Mesenchymal stem cell (in vitro differentiated cells and primary cell): Measurements from ENCODE around the gene FMN1.

ENCODE experiments used
- DNase-seq: peaks from one replicate; pipeline ENCODE4 v3.0.0-alpha.2; 2013
- H2AFZ ChIP-seq: one replicate; pipeline ENCODE4 v1.6.1; 2013; ENCODE audit warnings: low read depth, mild to moderate bottlenecking, control low read depth, inconsistent platforms, low read length, moderate library complexity
- H2AK5ac ChIP-seq: 2 replicates; pipeline ENCODE4 v1.6.1; 2013; ENCODE audit warnings: low read length, moderate library complexity, mild to moderate bottlenecking, inconsistent platforms; ENCODE audit not compliant: severe bottlenecking
- H2BK120ac ChIP-seq: one replicate; pipeline ENCODE4 v1.6.1; 2013; ENCODE audit warnings: low read depth, mild to moderate bottlenecking, inconsistent platforms, low read length, moderate library complexity
- H2BK12ac ChIP-seq, 2 experiments: one replicate each; pipeline ENCODE4 v1.6.1; 2013; ENCODE audit warnings: inconsistent platforms in 2 of 2, low read length in 2 of 2, mild to moderate bottlenecking in 2 of 2, moderate library complexity in 2 of 2, control low read depth in 1 of 2
- H2BK15ac ChIP-seq: one replicate; pipeline ENCODE4 v1.6.1; 2013; ENCODE audit warnings: mild to moderate bottlenecking, low read depth, inconsistent platforms; ENCODE audit not compliant: poor library complexity, severe bottlenecking
- H2BK5ac ChIP-seq: 2 replicates; pipeline ENCODE4 v1.6.1; 2013; ENCODE audit warnings: low read depth, mild to moderate bottlenecking, low read length, control low read depth, inconsistent platforms; ENCODE audit not compliant: poor library complexity, severe bottlenecking
- H3K14ac ChIP-seq, 2 experiments: one replicate each; pipeline ENCODE4 v1.6.1; 2013; ENCODE audit warnings: inconsistent platforms in 2 of 2, low read length in 2 of 2, control low read depth in 1 of 2, mild to moderate bottlenecking in 1 of 2, moderate library complexity in 1 of 2
- H3K18ac ChIP-seq, 2 experiments: one replicate each; pipeline ENCODE4 v1.6.1; 2013; ENCODE audit warnings: inconsistent platforms in 2 of 2, low read length in 2 of 2, control low read depth in 1 of 2, low read depth in 1 of 2, mild to moderate bottlenecking in 1 of 2
- H3K23ac ChIP-seq, 2 experiments: one replicate each; pipeline ENCODE4 v1.6.1; 2013; ENCODE audit warnings: inconsistent platforms in 2 of 2, low read length in 2 of 2, mild to moderate bottlenecking in 2 of 2, moderate library complexity in 2 of 2, control low read depth in 1 of 2
- H3K27ac ChIP-seq: 2 replicates; pipeline ENCODE4 v1.5.1; 2013; ENCODE audit warnings: mild to moderate bottlenecking, moderate library complexity, low read length, control low read depth, inconsistent platforms; ENCODE audit not compliant: poor library complexity, severe bottlenecking
- H3K27me3 ChIP-seq, 2 experiments: 2 replicates each; pipeline versions ENCODE4 v1.6.1 to v1.7.0; 2013; ENCODE audit warnings: low read length in 2 of 2, mild to moderate bottlenecking in 2 of 2, moderate library complexity in 2 of 2, control low read depth in 1 of 2, inconsistent platforms in 1 of 2; ENCODE audit not compliant: control insufficient read depth in 1 of 2, insufficient read depth in 1 of 2
- H3K36me3 ChIP-seq, 2 experiments: 2 replicates each; pipeline versions ENCODE4 v1.6.1 to v1.7.0; 2013; ENCODE audit warnings: low read length in 2 of 2, control low read depth in 1 of 2, inconsistent platforms in 1 of 2, low read depth in 1 of 2, mild to moderate bottlenecking in 1 of 2; ENCODE audit not compliant: insufficient read depth in 2 of 2, control insufficient read depth in 1 of 2
- H3K4ac ChIP-seq, 2 experiments: one replicate each; pipeline ENCODE4 v1.6.1; 2013; ENCODE audit warnings: inconsistent platforms in 2 of 2, low read length in 2 of 2, mild to moderate bottlenecking in 2 of 2, moderate library complexity in 2 of 2, control low read depth in 1 of 2, low read depth in 1 of 2
- H3K4me1 ChIP-seq: 2 replicates; pipeline ENCODE4 v1.6.1; 2013; ENCODE audit warnings: low read depth, low read length, control low read depth; ENCODE audit not compliant: control insufficient read depth, insufficient read depth
- H3K4me2 ChIP-seq: 2 replicates; pipeline ENCODE4 v1.6.1; 2013; ENCODE audit warnings: low read length, mild to moderate bottlenecking, inconsistent platforms; ENCODE audit not compliant: poor library complexity, severe bottlenecking
- H3K4me3 ChIP-seq, 2 experiments: 2 replicates each; pipeline versions ENCODE4 v1.5.1 to v1.7.0; 2013; ENCODE audit warnings: low read length in 2 of 2, mild to moderate bottlenecking in 2 of 2, control low read depth in 1 of 2, low read depth in 1 of 2; ENCODE audit not compliant: insufficient read depth in 1 of 2
- H3K79me1 ChIP-seq: replicated peaks from 2 replicates; pipeline ENCODE4 v1.6.1; 2013; ENCODE audit warnings: mild to moderate bottlenecking, control low read depth, low read length, inconsistent platforms; ENCODE audit not compliant: poor library complexity, severe bottlenecking
- H3K9ac ChIP-seq: 2 replicates; pipeline ENCODE4 v1.7.0; 2013; ENCODE audit warnings: mild to moderate bottlenecking, low read length, moderate library complexity
- H3K9me3 ChIP-seq: 2 replicates; pipeline ENCODE4 v1.7.0; 2013; ENCODE audit warnings: mild to moderate bottlenecking, low read length; ENCODE audit not compliant: control insufficient read depth
- H4K8ac ChIP-seq: one replicate; pipeline ENCODE4 v1.6.1; 2013; ENCODE audit warnings: inconsistent platforms, mild to moderate bottlenecking, low read length, moderate library complexity
- H4K91ac ChIP-seq: one replicate; pipeline ENCODE4 v1.6.1; 2013; ENCODE audit warnings: mild to moderate bottlenecking, low read length, inconsistent platforms
- WGBS: methylation state at CpG from one replicate; pipeline ENCODE4 v1.1.7; 2013; ENCODE audit warnings: mixed read lengths; 5-methylcytosine and 5-hydroxymethylcytosine counted together

The FMN1 gene

GRCh38 chr15:33190539-33190938 lies 4.0 kb downstream of the FMN1 start:
- 90% methylated on average over 9 of the region's 9 CpGs for WGBS
- Histone ChIP-seq H3K27ac (no peak overlapping the region), H4K8ac (no peak overlapping the region), H3K23ac (no peak overlapping the region), H3K4ac (no peak overlapping the region), H3K4me3 (no peak overlapping the region), H4K91ac (no peak overlapping the region), H3K4me1 (peaks cover 7% of the 10 kb centered on the region), H2AK5ac (no peak overlapping the region), H3K9ac (no peak overlapping the region), H3K14ac (no peak overlapping the region), H3K18ac (no peak overlapping the region), H2AFZ (no peak overlapping the region), H2BK12ac (no peak overlapping the region), H2BK120ac (no peak overlapping the region), H3K9me3 (no peaks in the 10 kb centered on the region), H2BK5ac (no peak overlapping the region), H3K79me1 (no peaks in the 10 kb centered on the region), H3K27me3 (peaks cover 33 to 63% of the 10 kb centered on the region in 2 experiments), H3K36me3 (no peaks in the 10 kb centered on the region), H2BK15ac (no peak overlapping the region), H3K4me2 (no peak overlapping the region)
- DNase-seq, result no peak

DNA sequence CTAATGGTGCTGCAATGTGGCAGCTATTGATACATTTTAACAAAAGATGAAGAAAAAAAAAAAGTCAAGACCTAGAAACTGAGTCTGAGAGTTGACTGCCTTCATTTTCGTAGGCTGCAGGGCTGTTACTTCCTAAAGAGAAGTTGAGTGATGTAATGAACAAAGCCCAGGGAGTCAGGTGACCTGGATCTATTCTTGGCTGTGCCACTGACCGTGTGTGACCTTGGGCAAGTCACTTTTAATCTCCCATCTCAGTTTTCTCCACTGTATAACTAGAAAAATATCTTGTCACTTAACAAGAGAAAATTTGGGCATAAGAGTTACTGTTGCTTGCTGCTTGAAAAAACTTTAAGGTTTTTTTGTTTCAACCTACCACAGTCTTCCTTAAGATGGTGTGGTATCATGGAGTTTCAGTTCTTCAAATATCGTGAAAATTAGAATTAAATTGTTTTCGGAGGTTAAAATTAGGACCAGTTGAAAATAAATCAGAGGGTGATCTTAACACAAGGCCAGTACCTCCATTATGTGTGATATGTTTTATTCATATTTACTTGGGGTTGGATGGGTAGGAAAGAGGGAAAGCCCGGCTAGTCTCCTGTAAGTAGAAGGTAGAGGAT lies 5.8 kb downstream of the FMN1 start:
- Histone ChIP-seq H3K4ac (no peak overlapping the region), H2BK15ac (no peak overlapping the region), H3K4me1 (no peaks in the 10 kb centered on the region), H3K4me3 (no peak overlapping the region), H3K27ac (no peak overlapping the region), H2AK5ac (no peak overlapping the region), H2BK120ac (no peak overlapping the region), H3K9me3 (no peaks in the 10 kb centered on the region), H4K91ac (no peak overlapping the region), H4K8ac (no peak overlapping the region), H3K4me2 (no peak overlapping the region), H3K27me3 (peaks cover 32 to 58% of the 10 kb centered on the region in 2 experiments), H2BK5ac (no peak overlapping the region), H3K18ac (no peak overlapping the region), H2BK12ac (no peak overlapping the region), H3K14ac (no peak overlapping the region), H3K79me1 (no peaks in the 10 kb centered on the region), H3K9ac (no peak overlapping the region), H3K23ac (no peak overlapping the region), H2AFZ (no peak overlapping the region), H3K36me3 (no peaks in the 10 kb centered on the region)
- WGBS, result 74% methylated on average over 4 of the region's 5 CpGs
- DNase-seq, result no peak

- no peaks in the 10 kb centered on the region for H3K36me3 ChIP-seq
- H2AK5ac ChIP-seq, result no peak overlapping the region
- no peaks in the 10 kb centered on the region for H3K79me1 ChIP-seq
- H3K23ac ChIP-seq, result no peak overlapping the region
- H3K14ac ChIP-seq, result no peak overlapping the region
- H3K4me1 ChIP-seq, result no peaks in the 10 kb centered on the region
- H2BK15ac ChIP-seq, result no peak overlapping the region
- no peak overlapping the region for H3K9ac ChIP-seq
- H2BK120ac ChIP-seq, result no peak overlapping the region
- H3K4me3 ChIP-seq, result no peak overlapping the region
- no peak overlapping the region for H3K4ac ChIP-seq
- no peak for DNase-seq
- no peak overlapping the region for H2BK5ac ChIP-seq
- no peak overlapping the region for H3K18ac ChIP-seq
- no peak overlapping the region for H3K4me2 ChIP-seq
- H2BK12ac ChIP-seq, result no peak overlapping the region
- H4K91ac ChIP-seq, result no peak overlapping the region
- peaks cover 26 to 53% of the 10 kb centered on the region in 2 experiments for H3K27me3 ChIP-seq
- H3K27ac ChIP-seq, result no peak overlapping the region
- WGBS, result 82% methylated on average over 5 of the region's 5 CpGs
- H3K9me3 ChIP-seq, result no peaks in the 10 kb centered on the region
- H2AFZ ChIP-seq, result no peak overlapping the region
- H4K8ac ChIP-seq, result no peak overlapping the region
Observed at GRCh38 chr15:33188159-33188558, 6.4 kb downstream of the FMN1 start.

DNA sequence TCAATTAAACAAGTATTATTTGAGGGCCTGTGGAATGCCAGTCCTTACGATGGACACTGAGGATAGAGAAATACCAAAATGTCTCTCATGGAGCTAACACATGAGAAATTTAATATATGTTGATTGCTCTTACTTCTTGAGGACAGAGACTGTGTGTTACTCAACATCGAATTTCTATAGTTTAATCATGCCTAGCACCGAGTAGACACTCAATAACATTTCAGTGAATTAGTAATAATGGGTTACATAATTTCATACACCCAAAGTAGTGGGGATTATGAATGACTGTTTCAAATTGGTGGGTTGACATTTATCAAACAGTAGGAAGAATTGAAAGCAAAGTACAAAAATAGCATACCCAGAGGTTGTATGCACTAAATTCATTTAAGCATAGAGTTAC lies 11.2 kb downstream of the FMN1 start:
- Histone ChIP-seq H2AK5ac (no peak overlapping the region), H3K14ac (no peak overlapping the region), H3K4me1 (no peaks in the 10 kb centered on the region), H3K27me3 (peaks cover under 1 to 8% of the 10 kb centered on the region in 2 experiments), H3K18ac (no peak overlapping the region), H2AFZ (no peak overlapping the region), H3K23ac (no peak overlapping the region), H3K79me1 (no peaks in the 10 kb centered on the region), H3K9me3 (no peaks in the 10 kb centered on the region), H2BK5ac (no peak overlapping the region), H3K36me3 (no peaks in the 10 kb centered on the region), H3K27ac (no peak overlapping the region), H2BK120ac (no peak overlapping the region), H2BK15ac (no peak overlapping the region), H3K4me2 (no peak overlapping the region), H4K91ac (no peak overlapping the region), H2BK12ac (no peak overlapping the region), H3K4me3 (no peak overlapping the region), H3K4ac (no peak overlapping the region), H4K8ac (no peak overlapping the region), H3K9ac (no peak overlapping the region)
- no peak for DNase-seq
- WGBS, result 60% methylated on average over 1 of the region's 3 CpGs
